HG03565 (cell line): ENCODE data around the gene TEX2.
"Not testable (repeated sequence)": the region's sequence is repeated elsewhere in the genome, so short reads cannot be mapped to it uniquely, and the experiment has no call there.

Experiments used
- ATAC-seq: cut with Tn5 transposase; IDR thresholded peaks from one replicate; pipeline ENCODE4 v1.9.1; 2021; ENCODE audit warnings: mild to moderate bottlenecking, moderate library complexity; ENCODE audit not compliant: unreplicated experiment

TEX2 gene

GRCh38 chr17:64187093-64187895 lies 75.8 kb downstream of the TEX2 start:
- no peak for ATAC-seq

- ATAC-seq: no peak
Measured at GRCh38 chr17:64186171-64187092, 76.6 kb downstream of the TEX2 start.

- ATAC-seq: not testable (repeated sequence)
Measured at GRCh38 chr17:64185557-64185956, 77.5 kb downstream of the TEX2 start.

- no peak for ATAC-seq
Measured at GRCh38 chr17:64185101-64185500, 78.0 kb downstream of the TEX2 start.

GRCh38 chr17:64183815-64184214 lies 79.2 kb downstream of the TEX2 start:
- no peak for ATAC-seq

- no peak for ATAC-seq
Measured at GRCh38 chr17:64182325-64183012, 80.6 kb downstream of the TEX2 start.

- no peak for ATAC-seq
Measured at GRCh38 chr17:64180089-64181073, 82.7 kb downstream of the TEX2 start.

GRCh38 chr17:64179024-64179423 lies 84.0 kb downstream of the TEX2 start:
- ATAC-seq: not testable (repeated sequence)

- no peak for ATAC-seq
Measured at GRCh38 chr17:64178011-64178825, 84.8 kb downstream of the TEX2 start.

GRCh38 chr17:64177311-64178010 lies 85.6 kb downstream of the TEX2 start:
- no peak for ATAC-seq

GRCh38 chr17:64176556-64176955 lies 86.5 kb downstream of the TEX2 start:
- ATAC-seq: no peak

- no peak for ATAC-seq
Measured at GRCh38 chr17:64174686-64175456, 88.2 kb downstream of the TEX2 start.

- ATAC-seq: no peak
Measured at GRCh38 chr17:64173646-64174045, 89.4 kb downstream of the TEX2 start.

- ATAC-seq: no peak
Measured at GRCh38 chr17:64172510-64172909, 90.5 kb downstream of the TEX2 start.

- ATAC-seq: no peak
Measured at GRCh38 chr17:64171041-64171440, 92.0 kb downstream of the TEX2 start.

- ATAC-seq: no peak
Measured at GRCh38 chr17:64170286-64170685, 92.8 kb downstream of the TEX2 start.

- ATAC-seq: not testable (repeated sequence)
Measured at GRCh38 chr17:64167666-64168065, 95.4 kb downstream of the TEX2 start.

- no peak for ATAC-seq
Measured at GRCh38 chr17:64166876-64167275, 96.2 kb downstream of the TEX2 start.
